Stimulated activated CD8-positive, alpha-beta memory T cell treated with anti-CD3 and anti-CD28 coated beads, Interleukin-7, amount 100 ng/mL, for 24 hours (primary cell): ENCODE measurements around the gene UBL4A.

Source experiments
- DNase-seq: peaks from one replicate; pipeline ENCODE4 v3.0.0-alpha.2; 2020; ENCODE audit warnings: low read depth

UBL4A gene

DNA sequence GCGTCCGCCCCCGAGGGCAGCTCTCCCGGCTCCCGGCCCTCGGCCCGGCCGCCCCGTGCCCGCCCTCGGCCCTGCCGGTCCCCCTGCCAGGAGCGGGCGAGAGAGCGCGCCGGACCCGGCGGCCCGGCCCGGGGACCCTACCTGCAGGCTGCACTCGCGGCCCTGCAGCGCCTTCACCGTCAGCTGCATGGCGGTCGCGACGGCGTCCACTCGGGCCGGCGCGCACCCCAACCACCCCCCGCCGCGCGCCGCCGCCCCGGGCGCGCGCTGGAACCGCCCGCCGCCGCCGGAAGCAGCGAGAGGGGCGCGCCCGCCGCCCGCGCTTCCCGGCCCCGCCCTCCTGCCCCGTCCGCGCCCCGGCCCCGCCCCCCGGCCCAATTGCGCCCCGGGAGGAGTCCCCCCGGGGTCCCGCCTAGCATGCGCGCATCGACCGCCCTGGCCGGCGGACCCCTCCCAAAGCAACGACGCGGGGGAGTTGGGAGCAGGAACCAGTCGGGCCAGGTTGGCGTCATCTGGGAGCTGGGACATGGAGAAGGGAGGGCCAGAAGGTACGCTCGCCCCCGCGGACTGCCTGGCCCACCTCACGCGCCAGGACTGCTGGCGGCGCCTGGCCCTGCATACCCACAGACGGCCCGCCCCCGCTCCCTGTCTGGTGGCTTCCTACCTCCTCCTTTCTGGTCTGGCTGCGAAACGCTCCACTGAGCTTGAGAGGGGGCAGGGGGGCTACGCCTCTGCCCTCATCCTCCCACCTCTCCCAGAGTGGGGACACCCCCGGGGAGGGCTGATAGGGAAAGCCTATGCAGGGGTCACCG lies at the start of gene UBL4A:
UBL4A (minus strand) TSS at position 220 of the 812 bp plus-strand sequence; CDS start at position 189, 31 bp downstream.
- no peak for DNase-seq

DNA sequence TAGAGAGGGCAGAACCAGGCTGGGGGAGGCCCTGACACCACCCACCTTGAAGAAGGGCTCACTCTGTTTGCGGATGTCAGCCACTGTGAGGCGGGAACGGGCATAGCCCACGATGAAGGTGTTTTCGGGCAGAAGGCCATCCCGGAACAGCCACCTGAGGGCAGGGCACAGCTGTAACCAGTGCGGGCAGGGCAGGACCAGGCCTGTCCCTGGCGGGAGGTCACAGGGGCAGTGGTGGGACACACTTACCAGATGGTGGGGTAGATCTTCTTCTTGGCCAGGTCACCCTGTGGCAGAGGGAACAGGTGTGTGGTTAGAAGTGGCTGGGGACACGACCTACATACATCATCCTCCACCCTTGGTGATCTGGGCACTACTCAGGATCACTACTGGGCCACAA lies 49.5 kb upstream of the UBL4A start:
- no peak for DNase-seq

DNA sequence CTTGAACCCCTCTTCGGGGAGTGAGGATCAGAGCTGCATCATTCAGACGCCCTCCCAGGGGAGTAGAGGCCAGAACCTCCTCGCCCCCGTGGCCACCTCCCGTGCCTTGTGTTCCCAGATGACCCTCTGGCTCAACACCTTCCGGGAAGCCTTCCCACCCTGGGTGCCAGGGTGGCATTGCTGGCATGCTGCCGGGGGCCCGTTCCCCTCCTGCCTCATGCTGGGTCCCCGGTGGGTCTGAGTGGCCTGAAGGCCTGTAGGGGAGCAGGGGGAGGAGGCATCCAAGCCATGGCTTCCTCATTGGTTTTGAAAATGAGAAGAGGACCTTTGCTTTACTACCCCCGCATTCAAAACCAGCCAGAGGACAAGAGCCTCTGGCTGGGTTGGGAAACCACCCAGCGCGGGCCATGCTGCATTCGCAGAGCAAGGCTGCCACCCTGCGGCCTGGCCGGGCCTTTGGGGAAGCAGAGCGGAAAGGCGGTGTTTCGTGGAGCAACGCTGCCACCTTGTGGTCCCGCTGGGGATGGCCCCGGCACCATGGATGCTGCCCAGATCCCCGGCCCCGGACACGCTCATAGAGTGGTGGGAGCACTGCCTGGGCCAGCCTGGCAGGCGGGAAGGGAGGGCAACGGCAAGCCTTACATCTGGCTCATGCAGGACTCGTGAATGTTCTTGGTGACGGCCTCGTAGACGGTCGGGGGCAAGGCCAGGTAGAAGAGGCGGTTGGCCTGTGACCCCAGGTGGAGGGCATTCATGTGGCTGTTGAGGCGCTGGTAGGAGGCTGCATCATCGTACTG lies 48.3 kb upstream of the UBL4A start:
- peak; percentile 64 for DNase-seq

DNA sequence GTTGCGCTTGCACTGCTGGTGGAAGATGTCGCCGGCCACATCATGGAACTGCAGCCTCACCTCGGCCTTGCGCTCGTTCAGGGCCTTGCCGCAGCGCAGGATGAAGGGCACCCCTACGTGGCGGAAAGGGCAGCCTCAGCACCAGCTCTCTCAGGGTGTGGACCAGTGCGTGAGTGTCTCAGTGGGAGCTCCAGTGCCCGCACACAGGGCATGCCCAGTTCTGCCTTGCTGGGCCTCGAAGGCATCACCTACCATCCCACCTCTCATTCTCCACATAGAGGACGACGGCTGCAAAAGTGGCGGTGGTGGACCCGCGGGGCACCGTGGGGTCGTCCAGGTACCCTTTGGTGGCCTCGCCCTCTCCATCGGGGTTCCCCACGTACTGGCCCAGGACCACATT lies 46.3 kb upstream of the UBL4A start:
- no peak for DNase-seq

- DNase-seq: no peak
Observed at GRCh38 chrX:154531626-154532025, 45.2 kb upstream of the UBL4A start.

GRCh38 chrX:154530286-154530685 lies 43.9 kb upstream of the UBL4A start:
- no peak for DNase-seq

- DNase-seq: no peak
Observed at GRCh38 chrX:154529206-154529612, 42.8 kb upstream of the UBL4A start.

DNA sequence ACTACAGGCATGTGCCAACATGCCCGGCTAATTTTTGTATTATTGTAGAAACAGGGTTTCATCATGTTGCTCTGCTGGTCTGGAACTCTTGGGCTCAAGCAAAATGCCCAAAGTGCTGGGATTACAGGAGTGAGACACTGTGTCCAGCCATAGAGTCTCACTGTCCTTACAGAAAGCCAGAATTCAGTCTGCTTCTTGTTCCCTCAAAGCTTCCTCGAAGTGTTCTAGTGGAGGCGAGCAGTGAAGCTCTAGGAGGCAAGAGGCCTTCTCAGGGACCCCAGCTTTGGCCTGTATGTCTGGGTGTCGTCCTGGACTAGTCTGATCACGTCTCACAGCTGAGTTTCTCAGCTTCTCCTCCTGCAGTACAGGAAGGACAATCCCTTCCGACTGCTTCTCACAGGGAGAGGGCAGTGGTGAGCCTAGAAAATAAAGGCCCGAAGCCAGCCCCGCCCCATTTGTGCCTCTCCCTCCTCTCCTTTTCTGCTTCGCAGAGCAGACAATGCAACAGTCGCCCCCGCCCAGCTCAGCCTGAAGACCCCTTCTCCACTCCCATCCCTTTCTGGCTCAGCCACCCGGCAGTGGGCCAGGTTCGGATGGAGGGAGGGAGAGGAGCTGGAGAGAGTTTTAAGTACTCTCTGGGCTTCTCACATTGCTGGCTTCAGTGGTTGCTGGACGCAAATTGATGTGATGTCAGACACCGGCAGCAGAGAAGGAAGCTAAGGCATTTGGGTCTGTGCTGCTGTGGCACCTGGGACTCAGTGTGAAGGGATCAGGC lies 40.7 kb upstream of the UBL4A start:
- DNase-seq: peak; percentile 25

- DNase-seq: no peak
Observed at GRCh38 chrX:154525606-154526490, 39.4 kb upstream of the UBL4A start.

- no peak for DNase-seq
Observed at GRCh38 chrX:154519389-154519788, 33.0 kb upstream of the UBL4A start.

- no peak for DNase-seq
Observed at GRCh38 chrX:154517101-154517781, 30.8 kb upstream of the UBL4A start.

DNA sequence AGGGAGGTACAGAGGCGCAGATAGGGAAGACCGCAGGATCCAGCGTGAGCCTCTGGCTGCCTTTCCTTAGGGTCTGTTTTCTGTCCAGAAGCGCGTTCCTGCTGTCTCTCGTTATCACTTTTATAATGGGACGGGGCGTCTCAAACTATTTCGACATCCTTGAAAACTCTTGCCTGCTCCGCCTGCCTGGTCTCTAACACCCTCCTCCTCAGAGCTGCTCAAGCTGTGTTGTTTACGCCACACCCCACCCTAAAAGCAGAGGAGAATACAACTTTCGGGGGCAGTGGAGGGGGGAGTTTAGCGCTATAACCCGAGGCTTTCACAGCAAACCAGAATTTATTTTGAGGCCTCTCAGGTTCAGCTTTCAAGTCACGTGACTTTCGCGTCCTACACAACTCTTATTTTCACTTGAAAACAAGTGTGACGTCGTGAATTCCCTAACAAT lies 30.3 kb upstream of the UBL4A start:
- no peak for DNase-seq

- peak; percentile 71 for DNase-seq
Observed at GRCh38 chrX:154515966-154516655, 29.7 kb upstream of the UBL4A start, which contains the start of gene FAM3A. TSS of gene FAM3A (minus strand) at chrX:154516232. CDS start at chrX:154515772, 460 bp downstream.

- no peak for DNase-seq
Observed at GRCh38 chrX:154515090-154515965, 28.9 kb upstream of the UBL4A start.

DNA sequence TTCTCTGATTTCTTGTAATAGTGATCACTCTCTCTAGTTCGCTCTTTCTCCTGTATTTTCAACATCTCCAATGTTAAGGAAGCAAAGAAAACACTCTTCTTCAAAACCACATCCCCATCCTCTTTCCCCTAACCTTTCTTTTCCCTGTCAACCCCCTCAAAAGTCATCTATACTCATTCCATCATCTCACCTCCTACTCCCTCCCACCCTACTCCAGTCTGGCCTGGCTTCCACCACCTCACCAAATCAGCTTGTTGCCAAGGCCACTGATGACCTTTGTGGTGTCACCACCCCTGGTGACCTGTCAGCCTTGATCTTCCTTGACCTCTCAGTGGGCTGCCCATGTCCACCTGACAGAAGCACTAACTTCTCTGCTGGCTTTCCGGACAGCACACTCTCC lies 27.3 kb upstream of the UBL4A start:
- DNase-seq: no peak

- DNase-seq: no peak
Observed at GRCh38 chrX:154512879-154513553, 26.6 kb upstream of the UBL4A start.

DNA sequence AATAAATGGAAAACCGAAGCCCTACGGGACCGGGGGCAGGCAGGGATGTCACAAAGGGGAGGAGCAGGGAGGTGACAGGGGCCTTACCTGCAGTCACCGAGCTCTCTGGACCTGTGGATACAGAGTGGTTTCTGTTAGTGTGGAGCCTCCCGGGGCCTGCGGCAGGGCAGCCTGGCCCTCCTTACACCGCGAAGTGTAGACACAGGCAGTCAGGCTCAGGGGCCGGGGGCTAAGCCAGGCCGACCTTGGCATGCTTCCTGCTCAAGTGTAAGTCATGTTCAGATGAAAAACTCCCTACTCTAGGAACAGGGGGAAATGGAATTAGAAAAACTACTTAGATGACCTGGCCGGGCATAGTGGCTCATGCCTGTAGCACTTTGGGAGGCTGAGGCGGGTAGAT lies 25.3 kb upstream of the UBL4A start:
- DNase-seq: no peak

DNA sequence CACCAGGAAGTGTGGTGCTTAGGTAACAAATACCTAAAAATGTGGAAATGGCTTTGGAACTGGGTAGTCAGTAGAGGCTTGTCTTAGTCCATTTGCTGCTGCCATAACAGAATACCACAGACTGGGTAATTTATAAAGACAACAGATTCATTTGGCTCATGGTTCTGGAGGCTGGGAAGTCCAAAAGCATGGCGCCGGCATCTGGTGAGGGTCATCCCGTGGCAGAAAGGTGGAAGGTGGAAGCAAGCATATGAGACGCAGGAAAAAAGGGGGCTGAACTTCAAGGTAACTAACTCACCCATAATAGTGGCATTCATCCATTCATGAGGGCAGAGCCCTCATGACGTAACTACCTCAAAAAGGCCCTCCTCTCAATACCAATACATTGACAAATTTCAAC lies 23.0 kb upstream of the UBL4A start:
- no peak for DNase-seq

DNA sequence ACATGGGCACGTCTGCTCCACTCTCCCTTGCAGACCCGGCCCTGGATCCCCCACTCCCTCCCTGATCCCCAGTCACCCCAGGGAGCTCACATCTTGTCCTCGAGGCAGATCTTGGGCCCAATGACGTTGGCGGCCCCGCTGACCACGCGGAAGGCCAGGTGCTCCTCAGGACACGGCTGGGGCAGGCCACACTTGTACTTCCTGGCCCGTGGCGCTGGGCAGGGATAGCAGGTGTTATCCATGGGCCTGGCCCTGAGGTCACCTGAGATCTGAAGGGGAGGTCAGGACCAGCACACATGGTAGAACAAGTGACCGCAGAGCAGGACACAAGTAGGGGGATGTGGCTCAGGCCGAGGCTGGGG lies 21.9 kb upstream of the UBL4A start:
- no peak for DNase-seq
